Kidney (tissue), 14 donors: Measurements from ENCODE around the gene ADCYAP1. TPM values are rescaled to one million over a fixed set of nuclear protein-coding genes. Genes with fewer than 3 reads are reported as not detected.

Source experiments
- DNase-seq, 5 donors: peaks; one replicate each; pipeline ENCODE4 v3.0.0-alpha.2; 2013 to 2020
- FAIRE-seq: peaks from 2 replicates; lab custom pipeline; 2012; peaks lifted over from hg19 to GRCh38; lab: Jason Lieb, UNC
- H3K27ac ChIP-seq, 2 donors: one replicate each; pipeline ENCODE4 v1.7.0; 2013; ENCODE audit warnings: low read depth in 2 of 2, low read length in 2 of 2, inconsistent platforms in 1 of 2
- H3K27me3 ChIP-seq: one replicate; pipeline ENCODE4 v1.7.1; 2013; ENCODE audit warnings: low read length, inconsistent platforms; ENCODE audit not compliant: control insufficient read depth, insufficient read depth
- H3K36me3 ChIP-seq, 3 donors: one replicate each; pipeline versions ENCODE4 v1.7.0 to v1.7.1; 2013; ENCODE audit warnings: low read length in 3 of 3, control low read depth in 1 of 3, inconsistent platforms in 1 of 3; ENCODE audit not compliant: insufficient read depth in 3 of 3, control insufficient read depth in 2 of 3
- H3K4me1 ChIP-seq, 3 donors: one replicate each; pipeline versions ENCODE4 v1.7.0 to v1.7.1; 2013; ENCODE audit warnings: low read length in 3 of 3, inconsistent platforms in 1 of 3, low read depth in 1 of 3; ENCODE audit not compliant: control insufficient read depth in 2 of 3, insufficient read depth in 2 of 3
- H3K4me3 ChIP-seq, 3 donors: one replicate each; pipeline versions ENCODE4 v1.7.0 to v1.8.1; 2013; ENCODE audit warnings: low read length in 3 of 3, control low read depth in 1 of 3, inconsistent platforms in 1 of 3
- H3K9ac ChIP-seq, 3 donors: one replicate each; pipeline versions ENCODE4 v1.7.0 to v1.7.1; 2013; ENCODE audit warnings: low read length in 3 of 3, control low read depth in 1 of 3, inconsistent platforms in 1 of 3
- H3K9me3 ChIP-seq, 3 donors: one replicate each; pipeline versions ENCODE4 v1.7.0 to v1.7.1; 2013; ENCODE audit warnings: low read length in 3 of 3, control low read depth in 1 of 3, inconsistent platforms in 1 of 3; ENCODE audit not compliant: control insufficient read depth in 2 of 3, insufficient read depth in 1 of 3
- intact Hi-C: fragments of 100-400 bp; cut with DNase I; formaldehyde crosslinking; loops from one replicate; pipeline ENCODE4 v1.11.1; 2022
- polyA plus RNA-seq: library from polyadenylated mRNA; stranded (reverse); fragments of 350-450 nt; fragmentation: Illumina TruSeq; extraction: RNeasy Lipid Tissue Mini Kit (QIAGEN cat#74804); gene quantifications from one replicate; pipeline ENCODE4 v1.2.3, GENCODE V29; 2014; ENCODE audit warnings: low read depth, low replicate concordance; ENCODE audit not compliant: insufficient read depth
- total RNA-seq: library from RNA; stranded (reverse); fragmentation: NEBNext Ultra II Directional; extraction: Animal tissue kit (Norgen Biotek cat#: 25700); gene quantifications from one replicate; pipeline ENCODE4 v1.2.1, GENCODE V29; 2021
- TF ChIP-seq, protein P1 (sequence below): IDR thresholded peaks from 3 replicates; pipeline ENCODE4 v1.5.1; 2012; ENCODE audit warnings: mild to moderate bottlenecking, moderate library complexity, borderline replicate concordance; ENCODE audit not compliant: insufficient read depth; ENCODE audit errors: extremely low read depth
- donor health status: control.
- donor health status: control.
- donor health status: control.
- donor health status: control.
- donor health status: control.
- donor health status: DM: yes; HTN: yes; CAD: no.
- donor health status: Normal renal cell carcinoma (clear cell type).

Gene ADCYAP1
- total and polyA plus RNA-seq, 2 donors from 2014 or later: 1.8 to 11.1 TPM

DNA sequence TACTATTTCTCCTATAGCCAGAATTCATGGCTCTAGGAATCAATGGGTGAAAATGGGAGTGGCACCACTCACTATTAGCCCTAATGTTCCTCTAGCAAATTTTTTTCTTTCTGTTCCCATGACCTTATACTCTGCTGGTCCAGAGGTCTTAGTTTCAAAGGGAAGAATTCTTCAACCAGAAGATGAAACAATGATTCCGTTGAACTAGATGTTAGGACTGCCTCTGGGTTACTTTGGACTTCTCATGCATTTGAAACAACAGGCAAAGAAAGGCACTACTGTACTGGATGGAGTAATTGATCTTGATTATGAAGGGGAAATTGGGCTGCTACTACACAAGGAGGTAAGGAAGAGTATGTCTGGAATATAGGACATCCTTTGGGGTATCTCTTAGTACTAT is 18.6 kb upstream of the ADCYAP1 start:
- Histone ChIP-seq H3K4me3 (no peak overlapping the region), H3K36me3 (no peaks in the 10 kb centered on the region), H3K4me1 (no peaks in the 10 kb centered on the region), H3K9ac (no peak overlapping the region), H3K27me3 (no peaks in the 10 kb centered on the region), H3K9me3 (no peaks in the 10 kb centered on the region), H3K27ac (no peak overlapping the region)
- TF ChIP-seq, protein P1, sequence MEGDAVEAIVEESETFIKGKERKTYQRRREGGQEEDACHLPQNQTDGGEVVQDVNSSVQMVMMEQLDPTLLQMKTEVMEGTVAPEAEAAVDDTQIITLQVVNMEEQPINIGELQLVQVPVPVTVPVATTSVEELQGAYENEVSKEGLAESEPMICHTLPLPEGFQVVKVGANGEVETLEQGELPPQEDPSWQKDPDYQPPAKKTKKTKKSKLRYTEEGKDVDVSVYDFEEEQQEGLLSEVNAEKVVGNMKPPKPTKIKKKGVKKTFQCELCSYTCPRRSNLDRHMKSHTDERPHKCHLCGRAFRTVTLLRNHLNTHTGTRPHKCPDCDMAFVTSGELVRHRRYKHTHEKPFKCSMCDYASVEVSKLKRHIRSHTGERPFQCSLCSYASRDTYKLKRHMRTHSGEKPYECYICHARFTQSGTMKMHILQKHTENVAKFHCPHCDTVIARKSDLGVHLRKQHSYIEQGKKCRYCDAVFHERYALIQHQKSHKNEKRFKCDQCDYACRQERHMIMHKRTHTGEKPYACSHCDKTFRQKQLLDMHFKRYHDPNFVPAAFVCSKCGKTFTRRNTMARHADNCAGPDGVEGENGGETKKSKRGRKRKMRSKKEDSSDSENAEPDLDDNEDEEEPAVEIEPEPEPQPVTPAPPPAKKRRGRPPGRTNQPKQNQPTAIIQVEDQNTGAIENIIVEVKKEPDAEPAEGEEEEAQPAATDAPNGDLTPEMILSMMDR: no peak
- DNase-seq (no peak), FAIRE-seq (no peak)
- intact Hi-C loops: no loop called here

DNA sequence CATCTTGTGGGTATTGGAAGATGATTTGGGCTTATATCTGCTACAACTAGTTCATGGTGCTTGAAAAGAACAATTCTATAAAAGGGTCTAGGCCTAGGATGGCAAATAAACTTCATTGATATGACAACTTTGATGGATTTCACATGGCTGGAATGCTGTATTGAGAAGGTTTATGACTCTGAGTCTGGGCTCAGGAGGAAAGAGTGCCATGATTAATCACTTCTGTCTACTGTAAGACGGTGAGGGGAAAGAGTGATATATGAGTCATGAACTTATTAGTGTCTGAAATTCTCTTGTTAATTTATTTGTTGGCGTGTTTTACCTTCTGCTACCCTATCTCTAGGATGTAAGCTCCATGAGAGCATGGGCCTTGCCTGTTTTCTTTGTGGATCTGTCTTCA is 17.0 kb upstream of the ADCYAP1 start:
- no peak overlapping the region for H3K4me3 ChIP-seq
- intact Hi-C loops: no loop called here
- H3K27me3 ChIP-seq: no peaks in the 10 kb centered on the region
- DNase-seq (no peak), FAIRE-seq (no peak)
- H3K27ac ChIP-seq: no peak overlapping the region
- TF ChIP-seq, protein P1: no peak
- H3K36me3 ChIP-seq: no peaks in the 10 kb centered on the region
- H3K9me3 ChIP-seq: no peaks in the 10 kb centered on the region
- H3K9ac ChIP-seq: no peak overlapping the region
- no peaks in the 10 kb centered on the region for H3K4me1 ChIP-seq

DNA sequence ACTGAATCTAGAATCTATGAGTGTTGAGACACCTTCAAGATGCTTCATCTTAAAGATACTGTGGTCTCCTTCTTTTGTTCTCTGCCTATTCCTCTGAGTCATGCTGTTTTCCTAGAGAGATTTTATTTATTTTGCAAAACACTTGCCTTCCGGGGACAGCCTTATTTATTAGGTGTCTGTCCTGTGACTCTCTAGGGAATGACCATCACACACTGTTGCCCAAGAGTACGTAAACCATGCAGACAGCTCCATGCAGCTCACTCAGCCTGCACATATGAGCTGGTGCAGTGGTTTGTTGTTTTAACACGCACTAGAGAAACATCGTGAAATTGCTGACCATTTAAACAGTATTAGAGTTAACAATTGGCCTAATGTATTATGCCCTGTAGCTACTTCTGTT is 12.4 kb upstream of the ADCYAP1 start:
- Histone ChIP-seq H3K27me3 (no peaks in the 10 kb centered on the region), H3K9me3 (no peaks in the 10 kb centered on the region), H3K4me1 (no peaks in the 10 kb centered on the region), H3K4me3 (no peak overlapping the region), H3K9ac (no peak overlapping the region), H3K27ac (no peak overlapping the region), H3K36me3 (no peaks in the 10 kb centered on the region)
- intact Hi-C loops: no loop called here
- FAIRE-seq (no peak), DNase-seq (no peak)
- TF ChIP-seq, protein P1: no peak

DNA sequence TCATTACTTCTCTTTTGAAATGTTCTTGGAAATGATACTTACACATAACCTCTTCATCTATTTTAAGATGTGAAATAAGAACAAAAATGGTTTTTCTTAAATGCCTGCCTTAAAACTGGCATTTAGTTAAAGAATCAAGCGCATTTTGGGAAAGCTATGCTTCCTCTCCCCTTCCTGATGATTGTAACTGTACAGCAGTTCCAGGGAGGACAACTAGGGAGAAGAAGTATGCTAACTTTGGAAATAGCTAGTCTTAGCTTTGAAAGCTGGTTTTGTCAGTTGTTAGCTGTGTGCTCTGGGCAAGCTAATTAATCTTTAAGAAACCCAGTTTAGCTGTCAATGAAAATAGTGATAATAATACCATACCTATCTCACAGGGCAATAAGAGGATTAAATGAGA is 8.4 kb upstream of the ADCYAP1 start:
- H3K4me3 ChIP-seq: no peak overlapping the region
- no peaks in the 10 kb centered on the region for H3K4me1 ChIP-seq
- H3K27me3 ChIP-seq: no peaks in the 10 kb centered on the region
- no peak overlapping the region for H3K9ac ChIP-seq
- H3K36me3 ChIP-seq: no peaks in the 10 kb centered on the region
- DNase-seq: no peak
- TF ChIP-seq, protein P1: no peak
- no peak for FAIRE-seq
- intact Hi-C loops: no loop called here
- no peak overlapping the region for H3K27ac ChIP-seq
- no peaks in the 10 kb centered on the region for H3K9me3 ChIP-seq
